Stimulated activated CD8-positive, alpha-beta memory T cell treated with anti-CD3 and anti-CD28 coated beads, Interleukin-12 subunit alpha, Interleukin-12 subunit beta, amount 100 ng/mL, for 24 hours (primary cell): Measurements from ENCODE around the gene SPG7.

Experiments
- DNase-seq: peaks from one replicate; pipeline ENCODE4 v3.0.0-alpha.2; 2020; ENCODE audit errors: extremely low read depth

Gene SPG7

DNA sequence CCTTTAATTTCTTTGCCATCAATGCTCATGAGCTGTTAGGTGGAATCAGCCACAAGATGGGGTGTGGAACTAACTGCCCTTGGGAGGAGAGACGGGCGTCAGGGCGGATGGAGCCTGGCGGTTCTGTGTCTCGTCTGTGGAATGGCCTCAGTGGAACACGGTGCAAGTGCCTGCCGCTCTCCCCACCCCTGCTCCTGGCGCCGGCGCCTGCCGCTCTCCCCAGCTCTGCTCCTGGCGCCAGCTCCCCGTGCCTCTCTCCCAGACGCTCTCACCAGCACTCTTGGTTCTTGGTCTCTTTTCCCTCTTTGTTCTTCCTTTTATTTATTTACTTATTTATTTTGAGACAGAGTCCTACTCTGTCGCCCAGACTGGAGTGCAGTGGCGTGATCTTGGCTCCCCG, 39.1 kb downstream of the SPG7 start:
- DNase-seq, result no peak

DNA sequence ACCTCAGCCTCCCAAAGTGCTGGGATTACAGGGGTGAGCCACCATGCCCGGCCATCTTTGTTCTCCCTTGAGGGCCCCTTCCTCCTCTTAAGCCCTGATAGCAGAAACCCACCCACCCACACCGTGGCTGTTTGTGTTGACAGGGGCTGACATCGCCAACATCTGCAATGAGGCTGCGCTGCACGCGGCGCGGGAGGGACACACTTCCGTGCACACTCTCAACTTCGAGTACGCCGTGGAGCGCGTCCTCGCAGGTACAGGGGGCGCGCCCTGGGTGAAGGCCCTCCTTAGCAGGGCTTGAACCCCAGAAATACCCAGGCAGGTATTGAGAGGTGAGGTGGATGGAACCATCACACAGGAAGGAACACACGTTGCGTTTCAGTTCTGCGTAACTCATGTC, 39.7 kb downstream of the SPG7 start:
- DNase-seq, result no peak

DNA sequence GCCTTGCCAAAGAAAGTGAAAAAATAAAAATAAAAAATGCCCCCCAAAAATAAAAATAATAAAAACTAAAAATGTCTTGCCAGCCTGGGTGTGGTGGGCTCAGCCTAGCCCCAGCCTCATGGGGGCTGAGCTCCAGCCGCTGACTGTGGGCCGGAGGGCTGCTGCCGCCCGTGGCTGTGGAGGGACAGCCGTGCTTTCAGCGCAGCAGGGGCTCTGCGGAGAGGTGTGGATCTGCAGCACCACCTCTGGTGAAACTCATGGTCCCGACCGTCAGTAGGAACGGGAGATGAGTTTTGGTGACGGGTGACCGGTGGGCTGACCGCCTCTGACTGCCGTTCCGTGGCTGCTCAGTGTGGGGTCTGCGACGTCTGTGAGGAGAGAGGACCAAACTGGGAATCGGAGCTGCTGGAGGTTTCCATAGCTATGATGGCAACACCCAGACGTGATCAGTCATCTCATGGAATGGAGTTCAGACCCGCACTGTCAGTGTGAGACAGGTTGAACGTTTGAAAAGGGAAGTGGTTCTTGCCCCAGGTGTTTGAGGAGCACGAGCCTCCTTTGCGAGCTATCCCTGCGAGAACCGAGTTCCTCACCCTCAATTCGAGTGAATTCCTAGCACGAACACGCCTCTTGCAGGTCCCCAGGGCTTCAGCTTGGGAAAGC, 40.3 kb downstream of the SPG7 start:
- no peak for DNase-seq

DNA sequence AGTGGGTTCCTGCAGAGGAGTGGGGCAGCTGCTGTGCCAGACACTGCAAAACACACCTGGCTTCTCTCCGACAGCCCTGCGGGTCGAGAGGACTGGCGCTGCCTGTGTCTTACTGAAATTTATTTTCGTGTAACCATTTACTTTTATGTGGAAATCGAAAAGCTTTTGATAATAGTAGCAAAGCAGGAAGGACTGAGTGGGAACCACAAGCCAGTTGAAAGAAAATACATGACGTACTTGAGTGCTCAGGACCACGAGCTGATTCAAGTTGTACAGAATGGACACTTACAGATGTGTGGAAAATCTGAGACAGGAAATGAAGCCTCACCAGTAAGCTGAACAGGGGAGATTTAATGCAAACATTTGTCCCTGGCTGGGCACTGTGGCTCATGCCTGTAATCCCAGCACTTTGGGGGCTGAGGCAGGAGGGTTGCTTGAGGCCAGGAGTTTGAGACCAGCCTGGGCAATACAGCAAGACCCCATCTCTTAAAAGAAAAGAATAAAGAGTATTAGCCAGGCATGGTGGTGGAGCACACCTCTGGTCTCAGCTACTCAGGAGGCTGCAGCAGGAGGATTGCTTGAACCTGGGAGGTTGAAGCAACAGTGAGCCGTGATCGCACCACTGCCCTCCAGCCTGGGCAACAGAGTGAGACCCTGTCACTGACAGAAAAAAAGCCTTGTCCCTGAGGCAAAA, 41.0 kb downstream of the SPG7 start:
- no peak for DNase-seq

DNA sequence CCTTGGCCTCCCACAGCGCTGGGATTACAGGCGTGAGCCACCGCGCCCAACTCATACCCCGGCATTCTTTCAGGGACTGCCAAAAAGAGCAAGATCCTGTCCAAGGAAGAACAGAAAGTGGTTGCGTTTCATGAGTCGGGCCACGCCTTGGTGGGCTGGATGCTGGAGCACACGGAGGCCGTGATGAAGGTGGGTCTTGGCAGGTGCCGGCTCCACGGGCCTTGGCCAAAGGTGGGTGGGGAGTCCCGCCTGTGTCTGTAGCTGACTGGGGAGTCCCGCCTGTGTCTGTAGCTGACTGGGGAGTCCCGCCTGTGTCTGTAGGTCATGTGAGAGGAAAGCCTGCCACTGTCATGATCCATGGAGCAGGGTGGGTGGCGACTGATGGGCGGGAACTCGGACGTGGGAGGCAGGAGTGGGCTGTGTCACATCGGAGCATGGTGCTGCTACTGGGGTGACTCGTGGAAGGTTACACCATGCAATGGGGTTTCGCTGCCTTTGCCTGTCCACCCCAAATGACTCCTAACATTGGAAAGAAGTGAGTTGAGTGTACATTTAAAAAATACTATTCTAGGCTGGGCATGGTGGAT, 42.3 kb downstream of the SPG7 start:
- no peak for DNase-seq

DNA sequence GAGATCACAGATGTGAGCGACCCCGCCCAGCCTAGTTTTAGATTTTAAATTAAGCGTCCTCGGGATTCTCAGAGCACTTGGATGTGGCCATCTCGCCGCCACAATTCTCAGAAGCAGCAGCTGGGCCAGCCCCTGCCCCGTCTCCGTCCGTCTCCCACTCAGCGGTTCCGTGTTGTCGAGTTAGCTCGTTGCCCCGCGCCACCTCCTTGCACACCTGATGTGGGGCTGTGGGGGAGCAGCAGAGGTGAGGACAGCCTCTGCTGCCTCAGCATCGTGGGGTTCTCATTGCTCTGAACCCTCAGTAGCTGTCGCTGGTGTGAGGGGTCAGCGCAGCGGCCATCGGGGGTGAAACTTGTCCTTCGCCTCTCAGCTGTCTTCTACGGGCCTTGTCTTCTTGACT, 44.1 kb downstream of the SPG7 start:
- DNase-seq, result no peak

DNA sequence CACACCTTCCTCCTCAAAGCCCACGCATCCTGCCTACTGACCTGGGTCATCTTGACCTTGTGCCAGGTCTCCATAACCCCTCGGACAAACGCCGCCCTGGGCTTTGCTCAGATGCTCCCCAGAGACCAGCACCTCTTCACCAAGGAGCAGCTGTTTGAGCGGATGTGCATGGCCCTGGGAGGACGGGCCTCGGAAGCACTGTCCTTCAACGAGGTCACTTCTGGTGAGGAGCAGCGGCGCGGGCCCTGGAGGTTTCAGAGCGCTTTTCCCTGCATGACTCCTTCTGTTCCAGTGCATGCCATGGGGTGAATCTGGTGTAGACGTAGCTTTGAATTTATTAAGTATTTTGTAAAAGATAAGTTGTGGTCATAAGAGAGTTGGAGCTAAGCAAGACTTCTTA, 44.7 kb downstream of the SPG7 start:
- DNase-seq, result no peak

DNA sequence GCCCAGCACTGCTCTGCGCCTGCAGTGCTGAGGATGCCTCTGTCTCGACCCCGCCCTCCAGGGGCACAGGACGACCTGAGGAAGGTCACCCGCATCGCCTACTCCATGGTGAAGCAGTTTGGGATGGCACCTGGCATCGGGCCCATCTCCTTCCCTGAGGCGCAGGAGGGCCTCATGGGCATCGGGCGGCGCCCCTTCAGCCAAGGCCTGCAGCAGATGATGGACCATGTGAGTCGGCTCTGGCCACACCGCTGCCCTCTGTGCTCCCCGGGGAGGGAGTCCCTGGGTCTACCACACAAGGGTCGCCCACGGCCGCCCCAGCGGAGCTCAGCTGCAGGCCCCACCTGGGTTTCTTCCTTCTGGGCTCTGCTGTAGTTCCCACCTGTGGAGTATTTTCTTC, 45.5 kb downstream of the SPG7 start:
- no peak for DNase-seq

DNA sequence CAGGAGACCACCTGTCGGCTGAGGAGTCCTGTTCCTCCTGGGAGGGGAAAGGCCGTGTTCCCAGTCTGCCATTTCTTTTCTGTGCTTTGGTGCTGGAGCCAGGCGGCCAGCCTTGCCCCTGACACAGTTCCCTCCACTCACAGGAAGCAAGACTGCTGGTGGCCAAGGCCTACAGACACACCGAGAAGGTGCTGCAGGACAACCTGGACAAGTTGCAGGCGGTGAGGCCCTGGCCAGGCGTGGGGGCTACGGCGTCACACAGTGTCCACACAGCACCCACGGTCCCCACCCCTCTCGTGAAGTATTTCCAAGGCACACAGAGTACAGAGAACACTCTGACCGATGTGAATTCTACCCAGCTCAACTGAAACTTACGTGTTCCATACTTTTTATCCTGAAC, 46.1 kb downstream of the SPG7 start:
- no peak for DNase-seq

DNA sequence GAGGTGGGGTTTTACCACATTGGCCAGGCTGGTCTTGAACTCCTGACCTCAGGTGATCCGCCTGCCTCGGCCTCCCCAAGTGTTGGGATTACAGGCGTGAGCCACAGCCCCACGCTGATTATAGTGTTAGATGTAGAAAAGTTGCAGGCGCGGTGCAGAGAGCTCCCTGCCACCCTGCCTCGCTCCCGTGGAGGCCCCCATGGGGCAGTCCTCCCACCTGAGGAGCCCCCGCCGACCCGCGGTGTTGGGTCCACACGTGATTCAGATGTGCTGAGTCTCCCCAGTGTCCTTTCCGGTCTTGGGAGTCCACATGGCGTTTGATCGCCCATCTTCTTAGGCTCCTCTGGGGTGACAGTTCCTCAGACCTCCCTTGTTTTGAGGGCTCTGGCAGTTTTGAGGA, 47.1 kb downstream of the SPG7 start:
- no peak for DNase-seq

DNA sequence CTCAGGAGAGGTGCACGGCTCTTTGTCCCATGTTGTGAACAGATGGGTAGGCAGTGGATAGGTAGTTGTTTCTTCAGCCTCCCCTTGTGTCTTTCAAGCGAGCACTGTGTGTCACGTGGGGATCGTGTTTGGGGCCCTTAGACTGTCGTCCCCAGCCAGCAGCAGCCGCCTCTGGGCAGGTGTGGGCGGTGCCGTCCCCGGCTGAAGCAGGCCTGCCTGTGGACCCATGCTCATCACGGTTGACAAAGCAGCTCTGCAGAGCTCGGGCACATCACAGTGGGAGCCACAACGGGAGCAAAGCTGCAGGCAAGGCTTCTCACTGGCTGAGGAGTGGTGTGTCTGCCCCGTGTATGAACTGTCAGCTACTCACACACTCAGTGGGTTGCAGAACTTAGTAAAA, 47.6 kb downstream of the SPG7 start:
- no peak for DNase-seq

DNA sequence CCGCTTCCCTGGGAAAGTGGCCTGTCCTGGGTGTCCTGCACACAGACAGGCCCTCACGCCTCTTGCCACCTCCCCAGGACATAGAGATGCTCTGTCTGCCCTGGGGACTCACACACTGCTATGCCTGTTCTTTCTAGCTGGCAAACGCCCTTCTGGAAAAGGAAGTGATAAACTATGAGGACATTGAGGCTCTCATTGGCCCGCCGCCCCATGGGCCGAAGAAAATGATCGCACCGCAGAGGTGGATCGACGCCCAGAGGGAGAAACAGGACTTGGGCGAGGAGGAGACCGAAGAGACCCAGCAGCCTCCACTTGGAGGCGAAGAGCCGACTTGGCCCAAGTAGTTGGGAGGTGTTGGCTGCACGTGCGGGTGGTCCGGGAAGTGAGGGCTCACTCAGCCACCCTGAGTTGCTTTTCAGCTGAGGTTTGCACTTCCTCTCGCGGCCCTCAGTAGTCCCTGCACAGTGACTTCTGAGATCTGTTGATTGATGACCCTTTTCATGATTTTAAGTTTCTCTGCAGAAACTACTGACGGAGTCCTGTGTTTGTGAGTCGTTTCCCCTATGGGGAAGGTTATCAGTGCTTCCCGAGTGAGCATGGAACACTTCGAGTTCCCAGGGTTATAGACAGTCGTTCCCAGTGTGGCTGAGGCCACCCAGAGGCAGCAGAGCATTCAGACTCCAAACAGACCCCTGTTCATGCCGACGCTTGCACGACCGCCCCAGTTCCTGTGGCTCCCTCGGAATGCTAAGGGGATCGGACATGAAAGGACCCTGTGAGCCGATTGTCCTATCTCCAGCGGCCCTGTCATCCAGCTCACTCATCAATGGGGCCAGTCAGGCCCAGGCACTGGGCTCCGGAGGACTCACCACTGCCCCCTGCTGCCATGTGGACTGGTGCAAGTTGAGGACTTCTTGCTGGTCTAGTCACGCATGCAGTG, 48.8 kb downstream of the SPG7 start:
- peak; percentile 61 for DNase-seq

DNA sequence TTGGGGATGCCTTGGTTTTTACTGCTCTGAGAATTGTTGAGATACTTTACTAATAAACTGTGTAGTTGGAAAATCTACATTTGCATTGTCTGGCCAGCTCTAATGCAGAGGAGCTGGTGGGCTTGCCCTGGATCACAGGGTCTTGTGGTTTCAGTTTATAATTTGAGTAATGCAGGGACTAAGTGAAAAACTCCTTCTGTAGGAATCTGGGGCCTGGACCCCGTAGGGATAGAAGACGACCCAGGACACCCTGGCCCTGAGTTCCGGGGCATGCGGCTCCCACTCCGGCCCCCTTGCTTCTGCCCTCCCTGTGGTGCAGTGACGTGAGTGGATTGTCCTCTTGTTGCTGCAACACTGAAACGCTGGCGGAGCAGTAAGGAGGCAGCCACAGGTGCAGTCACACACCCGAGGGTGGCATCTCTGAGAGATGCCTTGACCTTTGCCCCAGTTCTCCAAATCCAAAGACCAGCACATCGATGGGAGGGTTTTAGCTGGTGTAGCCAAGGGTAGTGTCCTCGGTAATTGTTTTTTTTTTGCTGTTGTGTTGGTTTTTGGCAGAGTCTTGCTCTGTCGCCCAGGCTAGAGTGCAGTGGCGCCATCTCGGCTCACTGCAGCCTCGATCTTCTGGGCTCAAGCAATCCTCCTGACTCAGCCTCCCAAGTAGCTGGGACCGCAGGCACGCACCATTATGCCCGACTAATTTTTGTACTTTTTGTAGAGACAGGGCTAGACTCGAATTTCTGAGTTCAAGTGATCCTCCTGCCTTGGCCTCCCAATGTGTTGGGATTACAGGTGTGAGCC, 49.7 kb downstream of the SPG7 start:
- no peak for DNase-seq

DNA sequence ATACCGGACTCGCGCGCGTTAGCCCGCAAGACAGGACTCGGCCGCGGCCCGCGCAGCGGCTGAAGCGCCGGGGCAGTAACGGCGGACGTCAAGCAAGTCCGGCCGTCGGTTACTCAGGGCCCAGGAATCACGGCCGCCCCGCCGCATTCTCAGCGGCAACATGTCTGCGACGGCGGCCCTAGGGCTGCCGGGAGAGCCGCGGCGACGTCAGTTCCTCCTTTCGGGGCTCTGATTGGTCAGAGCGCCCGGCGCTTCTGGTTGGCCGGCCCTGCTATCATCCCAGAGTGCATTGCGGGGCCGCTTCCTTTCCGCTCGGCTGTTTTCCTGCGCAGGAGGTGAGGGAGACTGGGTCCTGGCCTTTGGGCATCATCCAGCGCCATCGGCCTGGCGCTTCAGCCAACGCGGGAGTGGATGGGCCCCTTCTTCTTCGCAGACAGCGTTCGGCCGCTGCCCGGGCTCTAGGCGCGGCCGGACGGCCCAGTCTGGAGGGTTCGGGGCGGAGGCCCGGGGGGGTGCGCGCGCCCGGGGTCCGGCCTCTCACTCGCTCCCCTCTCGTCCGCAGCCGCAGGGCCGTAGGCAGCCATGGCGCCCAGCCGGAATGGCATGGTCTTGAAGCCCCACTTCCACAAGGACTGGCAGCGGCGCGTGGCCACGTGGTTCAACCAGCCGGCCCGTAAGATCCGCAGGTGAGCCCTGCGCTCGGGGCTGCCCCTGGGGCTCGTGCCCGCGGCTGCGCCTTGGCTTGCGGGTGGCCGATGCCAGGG, 52.4 kb downstream of the SPG7 start, which contains the start of gene RPL13:
Gene RPL13, plus strand, starts transcription at position 305 of the 764 bp plus-strand sequence. Its CDS starts 278 bp downstream, at position 583.
- peak; percentile 79 for DNase-seq

DNA sequence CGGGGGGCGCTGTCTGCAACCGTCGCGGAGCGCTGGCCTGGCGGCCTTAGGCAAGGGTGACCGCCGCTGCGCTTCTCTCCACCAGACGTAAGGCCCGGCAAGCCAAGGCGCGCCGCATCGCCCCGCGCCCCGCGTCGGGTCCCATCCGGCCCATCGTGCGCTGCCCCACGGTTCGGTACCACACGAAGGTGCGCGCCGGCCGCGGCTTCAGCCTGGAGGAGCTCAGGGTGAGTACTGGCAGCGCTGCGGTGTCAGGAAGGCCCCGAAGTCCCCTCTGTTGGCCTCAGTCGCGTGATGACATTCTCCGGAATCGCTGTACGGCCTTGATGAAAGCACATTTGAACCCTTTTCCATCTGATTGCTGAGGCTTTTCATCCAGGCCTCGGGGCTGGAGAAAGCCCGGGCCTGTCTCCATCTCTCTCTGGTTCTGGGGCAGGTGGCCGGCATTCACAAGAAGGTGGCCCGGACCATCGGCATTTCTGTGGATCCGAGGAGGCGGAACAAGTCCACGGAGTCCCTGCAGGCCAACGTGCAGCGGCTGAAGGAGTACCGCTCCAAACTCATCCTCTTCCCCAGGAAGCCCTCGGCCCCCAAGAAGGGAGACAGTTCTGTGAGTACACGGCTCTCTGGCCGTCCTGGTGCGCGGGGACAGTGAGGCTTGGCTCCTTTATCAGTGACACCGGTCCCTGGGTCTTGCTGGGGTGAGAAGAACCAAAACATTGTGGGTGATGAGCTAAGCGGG, 53.1 kb downstream of the SPG7 start:
- no peak for DNase-seq

DNA sequence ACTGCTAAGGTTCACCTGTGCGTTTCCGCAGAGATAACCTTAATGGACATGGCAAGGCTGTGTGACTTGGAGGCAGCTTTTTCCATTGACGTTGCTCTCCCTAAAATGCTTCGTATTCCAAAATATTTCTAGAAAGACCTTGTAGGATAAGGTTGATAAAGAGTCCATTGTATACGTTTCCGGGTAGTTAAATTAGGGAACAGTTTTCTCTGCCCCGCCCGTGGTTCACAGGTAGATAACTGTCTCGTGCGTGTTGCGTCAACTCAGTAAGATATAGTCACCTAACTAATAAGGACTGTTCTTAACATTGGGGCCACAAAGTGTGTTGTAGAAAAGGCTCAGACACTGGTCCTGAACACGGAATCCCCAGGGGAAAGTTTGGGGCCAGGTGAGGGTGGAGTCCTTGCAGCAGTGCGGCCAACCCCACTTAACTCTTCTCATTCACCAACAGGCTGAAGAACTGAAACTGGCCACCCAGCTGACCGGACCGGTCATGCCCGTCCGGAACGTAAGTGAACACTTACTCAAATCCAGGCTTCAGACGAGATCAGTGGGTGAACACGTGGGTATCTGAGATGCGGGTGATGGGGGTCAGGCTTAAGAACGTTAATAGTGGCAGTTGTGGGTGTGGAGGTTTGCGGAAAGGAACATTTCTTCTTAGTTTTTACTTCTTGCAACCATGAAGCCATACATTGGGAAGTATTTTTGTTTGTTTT, 53.8 kb downstream of the SPG7 start:
- no peak for DNase-seq

DNA sequence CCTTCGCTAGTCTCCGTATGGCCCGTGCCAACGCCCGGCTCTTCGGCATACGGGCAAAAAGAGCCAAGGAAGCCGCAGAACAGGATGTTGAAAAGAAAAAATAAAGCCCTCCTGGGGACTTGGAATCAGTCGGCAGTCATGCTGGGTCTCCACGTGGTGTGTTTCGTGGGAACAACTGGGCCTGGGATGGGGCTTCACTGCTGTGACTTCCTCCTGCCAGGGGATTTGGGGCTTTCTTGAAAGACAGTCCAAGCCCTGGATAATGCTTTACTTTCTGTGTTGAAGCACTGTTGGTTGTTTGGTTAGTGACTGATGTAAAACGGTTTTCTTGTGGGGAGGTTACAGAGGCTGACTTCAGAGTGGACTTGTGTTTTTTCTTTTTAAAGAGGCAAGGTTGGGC, 54.7 kb downstream of the SPG7 start:
- DNase-seq, result no peak

DNA sequence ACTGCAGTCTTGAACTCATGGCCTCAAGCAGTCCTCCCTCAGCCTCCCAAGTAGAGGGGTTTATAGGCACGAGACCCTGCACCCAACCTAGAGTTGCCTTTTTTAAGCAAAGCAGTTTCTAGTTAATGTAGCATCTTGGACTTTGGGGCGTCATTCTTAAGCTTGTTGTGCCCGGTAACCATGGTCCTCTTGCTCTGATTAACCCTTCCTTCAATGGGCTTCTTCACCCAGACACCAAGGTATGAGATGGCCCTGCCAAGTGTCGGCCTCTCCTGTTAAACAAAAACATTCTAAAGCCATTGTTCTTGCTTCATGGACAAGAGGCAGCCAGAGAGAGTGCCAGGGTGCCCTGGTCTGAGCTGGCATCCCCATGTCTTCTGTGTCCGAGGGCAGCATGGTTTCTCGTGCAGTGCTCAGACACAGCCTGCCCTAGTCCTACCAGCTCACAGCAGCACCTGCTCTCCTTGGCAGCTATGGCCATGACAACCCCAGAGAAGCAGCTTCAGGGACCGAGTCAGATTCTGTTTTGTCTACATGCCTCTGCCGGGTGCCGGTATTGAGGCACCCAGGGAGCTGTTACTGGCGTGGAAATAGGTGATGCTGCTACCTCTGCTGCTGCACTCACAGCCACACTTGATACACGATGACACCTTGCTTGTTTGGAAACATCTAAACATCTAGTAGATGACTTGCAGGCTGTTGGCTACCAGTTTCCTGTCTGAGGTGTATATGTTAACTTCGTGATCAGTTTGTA, 55.6 kb downstream of the SPG7 start:
- no peak for DNase-seq
